HG03354 (cell line): ENCODE data around the gene TMEM185B.
"Not testable (repeated sequence)": the region's sequence is repeated elsewhere in the genome, so short reads cannot be mapped to it uniquely, and the experiment has no call there.

ENCODE experiments used
- ATAC-seq: cut with Tn5 transposase; IDR thresholded peaks from one replicate; pipeline ENCODE4 v1.9.1; 2021; ENCODE audit warnings: mild to moderate bottlenecking; ENCODE audit not compliant: unreplicated experiment, poor library complexity, severe bottlenecking

Gene TMEM185B

DNA sequence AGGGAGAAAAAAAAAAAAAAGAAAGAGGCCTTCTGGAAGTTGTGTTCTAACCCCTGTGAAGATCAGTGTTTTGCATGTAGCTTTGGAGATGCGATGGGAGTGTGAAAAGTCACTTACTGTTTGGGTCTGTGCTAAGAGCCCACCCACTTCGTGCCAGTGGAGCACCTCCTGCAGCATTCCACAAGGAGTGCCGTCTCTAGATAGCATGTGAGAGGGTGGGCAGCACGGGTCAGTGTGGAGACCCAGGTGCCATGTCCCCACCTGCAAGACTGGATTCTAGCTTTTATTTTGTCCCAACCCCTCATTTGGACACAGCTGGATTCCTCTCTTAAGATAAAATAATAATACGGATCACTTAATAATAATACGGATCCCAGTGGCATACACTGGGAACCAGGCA lies 12.5 kb upstream of the TMEM185B start:
- ATAC-seq = no peak

DNA sequence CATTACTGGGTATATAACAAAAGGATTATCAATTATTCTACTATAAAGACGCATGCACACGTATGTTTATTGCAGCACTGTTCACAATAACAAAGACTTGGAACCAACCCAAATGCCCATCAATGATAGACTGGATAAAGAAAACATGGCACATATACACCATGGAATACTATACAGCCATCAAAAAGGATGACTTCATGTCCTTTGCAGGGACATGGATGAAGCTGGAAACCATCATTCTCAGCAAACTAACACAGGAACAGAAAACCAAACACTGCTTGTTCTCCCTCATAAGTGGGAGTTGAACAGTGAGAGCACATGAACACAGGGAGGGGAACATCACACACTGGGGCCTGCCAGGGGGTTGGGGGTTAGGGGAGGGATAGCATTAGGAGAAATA lies 12.0 kb upstream of the TMEM185B start:
- not testable (repeated sequence) for ATAC-seq

DNA sequence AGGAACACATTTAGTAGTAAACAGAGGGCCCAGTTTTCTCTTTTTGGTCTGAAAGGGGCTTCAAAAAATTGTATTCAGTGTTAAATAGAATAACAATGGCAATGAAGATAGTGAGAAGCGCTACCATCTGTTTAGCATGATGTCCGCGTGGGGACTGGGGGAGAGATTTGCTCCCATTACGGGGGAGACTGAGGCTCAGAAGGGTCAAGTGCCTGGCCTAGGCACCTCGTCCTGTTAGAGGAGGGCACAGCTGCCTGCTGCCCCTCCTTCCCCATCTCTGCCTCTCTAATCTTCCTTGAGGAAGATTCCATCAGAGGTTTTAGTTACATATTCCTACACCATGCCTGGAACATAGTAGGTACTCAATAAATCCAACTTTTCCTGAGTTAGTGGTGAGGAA lies 10.1 kb upstream of the TMEM185B start:
- no peak for ATAC-seq

DNA sequence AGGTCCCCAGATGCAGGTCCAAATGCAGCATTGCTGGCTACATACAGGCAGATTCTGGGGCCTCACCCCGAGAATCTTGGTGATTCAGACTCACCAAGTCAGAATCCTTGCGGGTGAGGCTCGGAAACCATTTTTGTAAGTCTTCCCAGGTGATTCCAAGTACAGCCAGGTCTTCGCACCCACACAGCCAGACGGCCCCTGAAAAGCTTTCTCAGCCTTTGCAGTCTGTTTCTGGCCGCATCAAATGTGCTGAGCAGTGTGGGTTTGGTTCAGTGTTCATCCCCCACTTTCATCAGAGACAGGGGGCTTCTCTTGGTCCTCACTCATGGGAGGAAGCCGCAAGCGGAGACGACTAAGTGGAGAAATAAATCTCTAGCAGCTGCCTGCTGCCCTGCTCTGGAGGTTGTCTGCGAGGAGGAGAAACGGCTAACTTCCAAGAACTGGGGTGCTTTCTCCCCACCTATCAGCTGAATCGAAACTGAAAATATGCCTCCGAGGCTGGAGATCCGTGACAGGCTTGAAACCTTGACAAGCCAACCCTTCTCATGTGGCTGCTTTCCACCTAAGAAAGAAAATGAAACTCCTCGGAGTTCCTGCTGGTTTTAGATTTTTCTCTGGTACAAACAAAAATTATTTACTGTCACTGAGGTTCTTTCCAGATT lies 8.9 kb upstream of the TMEM185B start:
- peak; percentile 89 for ATAC-seq

DNA sequence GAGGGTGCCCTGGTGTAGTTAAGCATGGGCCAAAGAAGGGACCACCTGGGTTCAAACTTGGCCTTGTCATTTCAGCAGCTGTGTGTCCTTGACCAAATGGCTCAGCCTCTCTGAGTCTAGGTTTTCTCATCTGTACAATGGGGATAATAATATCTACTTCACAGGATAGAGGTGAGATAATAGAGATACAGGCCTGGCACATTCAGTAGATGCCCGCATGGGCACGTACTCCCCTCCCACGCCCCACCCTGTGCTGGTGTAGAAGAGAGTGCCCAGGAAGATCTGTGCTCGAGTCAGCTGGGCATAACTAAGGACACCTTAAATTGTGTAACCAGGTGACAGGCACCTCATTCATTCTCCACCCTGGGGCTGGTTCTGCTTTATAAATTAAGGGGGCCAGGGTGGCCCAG lies 8.4 kb upstream of the TMEM185B start:
- no peak for ATAC-seq

DNA sequence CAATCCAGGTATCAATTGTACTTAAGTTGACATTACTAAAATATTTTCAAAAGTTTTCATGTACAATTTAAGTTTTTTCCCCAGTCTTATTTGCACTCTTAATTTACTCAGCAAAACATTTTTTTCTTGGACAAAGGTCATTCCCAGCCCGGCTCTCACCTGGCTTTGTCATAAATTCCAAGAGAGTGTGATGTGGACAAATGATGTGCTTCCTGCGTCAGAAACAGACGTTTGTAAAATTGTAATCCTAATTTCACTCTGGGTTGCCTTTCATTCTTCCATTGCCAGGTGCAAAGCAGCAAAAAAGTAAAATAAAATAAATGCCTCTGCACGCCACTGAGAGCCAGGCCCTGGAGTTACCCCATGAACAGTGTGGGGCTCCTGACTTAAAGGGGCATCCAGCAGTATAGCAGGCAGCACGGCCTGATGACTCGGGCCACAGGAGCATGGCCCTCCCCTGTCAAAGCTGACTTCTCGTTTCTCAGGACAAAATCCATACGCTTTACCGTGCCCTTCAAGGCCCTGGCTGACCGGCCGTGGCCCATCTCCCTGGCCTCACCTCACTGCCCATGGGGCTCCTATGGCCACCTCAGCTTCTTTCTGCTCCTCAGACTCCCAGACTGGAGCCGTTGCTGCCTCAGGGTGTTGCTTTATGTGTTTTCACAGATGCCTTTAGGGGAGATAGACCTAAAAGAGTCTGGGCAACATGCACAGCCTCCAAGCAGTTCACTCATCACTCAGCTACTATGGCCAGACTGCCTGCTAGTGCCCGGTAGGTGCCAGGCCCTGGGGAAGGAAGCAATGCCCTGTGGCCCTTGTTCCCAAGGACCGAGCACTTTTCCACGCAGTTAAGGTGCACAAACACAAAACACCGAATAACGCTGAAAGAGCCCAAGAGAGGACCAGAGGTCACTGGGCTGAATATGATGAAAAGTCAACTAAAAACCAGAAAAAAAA lies 7.6 kb upstream of the TMEM185B start:
- no peak for ATAC-seq

DNA sequence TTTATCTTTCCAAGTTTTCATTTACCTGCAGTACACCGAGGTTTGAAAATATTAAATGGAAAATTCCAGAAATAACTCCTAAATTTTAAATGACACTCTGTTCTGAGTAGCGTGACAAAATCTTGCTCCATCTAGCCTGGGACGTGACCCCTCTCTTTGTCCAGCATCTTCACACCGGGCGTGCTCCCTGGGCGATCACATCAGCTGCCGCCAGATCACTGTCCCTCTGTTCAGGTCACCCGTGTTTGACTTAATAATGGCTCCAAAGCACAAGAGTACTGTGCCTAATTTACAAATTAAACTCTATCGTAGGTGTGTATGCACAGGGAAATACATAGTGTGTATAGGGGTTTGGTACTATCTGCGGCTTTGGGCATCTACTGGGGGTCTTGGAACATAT lies 6.1 kb upstream of the TMEM185B start:
- no peak for ATAC-seq

DNA sequence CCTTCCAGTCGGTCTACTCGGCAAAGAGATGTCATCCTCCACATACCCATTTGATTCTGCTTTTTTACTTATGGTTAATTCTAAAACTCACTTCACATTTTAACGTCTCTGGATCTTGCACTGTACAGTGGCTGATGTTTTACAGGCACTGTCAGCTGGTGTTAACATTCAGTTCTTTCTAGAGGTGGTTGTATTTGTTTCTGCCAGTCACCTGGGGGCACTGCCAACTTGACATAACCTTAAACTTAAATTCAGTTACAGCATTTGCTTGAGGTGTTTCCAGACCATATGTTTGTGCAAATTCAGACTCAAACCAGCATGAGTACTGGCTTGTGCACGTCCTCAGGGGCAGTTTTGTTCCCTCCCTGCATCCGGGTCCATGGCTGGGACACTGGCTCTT lies 5.3 kb upstream of the TMEM185B start:
- no peak for ATAC-seq

DNA sequence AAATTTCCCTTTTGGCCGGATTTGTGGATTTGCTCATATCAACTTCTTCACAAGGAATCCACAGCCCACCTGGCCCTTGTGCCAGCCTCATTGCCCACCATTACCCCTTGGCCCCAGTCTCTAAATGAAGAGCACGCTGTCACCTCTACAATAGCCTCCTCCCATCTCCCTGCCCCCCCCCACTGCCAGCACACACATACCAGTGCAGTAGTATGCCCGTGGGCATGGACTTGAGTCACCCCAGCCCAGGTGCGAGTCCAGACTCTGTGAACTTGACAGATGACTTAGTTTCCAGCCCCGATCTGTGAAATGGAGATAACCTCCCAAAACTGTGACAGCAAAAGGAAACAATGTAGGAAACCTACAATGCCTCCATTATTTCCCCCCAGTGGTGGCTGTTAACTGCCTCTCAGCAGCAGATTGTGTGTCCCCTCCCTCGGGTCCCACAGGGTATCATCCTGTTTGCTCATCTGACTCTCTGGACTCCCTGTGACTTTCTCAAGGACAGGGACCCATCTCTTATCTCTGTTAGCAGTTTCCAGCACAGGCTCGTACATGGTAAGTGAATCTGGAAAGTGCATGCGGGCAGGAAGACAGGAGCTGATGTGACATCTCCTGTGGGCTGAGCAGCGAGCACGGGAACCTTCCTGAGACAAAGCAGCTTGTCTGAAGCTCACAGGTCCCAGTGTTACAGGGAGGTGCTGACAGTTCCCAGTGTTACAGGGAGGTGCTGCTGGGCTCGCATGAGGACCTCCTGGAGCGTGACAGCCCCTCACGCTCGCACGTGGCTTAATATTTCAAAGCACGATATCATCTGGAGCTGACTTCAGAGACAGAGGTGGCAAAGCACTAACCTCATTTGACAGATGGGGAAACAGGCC lies 4.2 kb upstream of the TMEM185B start:
- no peak for ATAC-seq

DNA sequence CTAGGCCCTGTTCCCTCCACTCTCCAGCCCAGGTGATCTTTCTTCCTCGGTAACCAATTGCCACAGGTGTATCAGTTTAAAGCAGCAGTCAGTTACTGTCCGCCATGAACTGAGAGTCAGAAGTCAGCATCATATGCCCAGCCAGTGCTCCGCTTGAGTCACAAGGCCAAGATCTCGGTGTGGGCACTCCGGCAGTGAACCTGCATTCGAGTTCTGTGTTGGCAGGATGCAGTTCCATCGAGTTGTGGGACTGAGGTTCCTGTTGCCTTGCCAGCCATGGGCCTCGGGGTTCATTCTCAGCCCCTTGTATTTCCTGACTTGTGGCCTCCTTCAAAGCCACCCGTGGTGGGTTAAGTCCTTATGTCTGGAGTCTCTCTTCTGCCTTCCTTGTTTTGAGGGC lies 3.1 kb upstream of the TMEM185B start:
- no peak for ATAC-seq

DNA sequence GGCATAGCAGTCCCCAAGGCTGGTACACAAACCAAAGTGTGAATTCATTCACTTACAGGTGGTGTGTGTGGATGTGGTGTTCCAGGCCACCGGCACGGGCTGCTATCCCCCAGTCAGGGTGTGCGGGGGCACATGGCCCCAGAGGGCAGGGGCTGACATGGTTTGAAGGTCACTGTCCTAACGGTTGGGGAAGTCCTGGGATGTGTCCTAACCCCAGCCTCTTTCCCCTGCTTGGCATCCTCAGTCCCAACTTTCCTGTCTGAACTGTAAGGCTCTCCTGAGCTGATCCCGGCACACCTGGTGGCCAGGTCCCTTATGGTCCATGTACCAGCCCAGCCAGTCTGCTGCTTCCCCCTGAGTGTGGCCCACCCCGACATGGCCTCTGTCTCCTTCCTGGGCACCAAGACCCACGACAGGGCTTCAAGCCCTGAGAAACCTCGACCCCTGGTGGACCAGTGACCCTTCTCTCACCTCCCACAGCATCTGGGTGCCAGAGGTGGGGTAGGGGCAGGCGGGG lies 2.4 kb upstream of the TMEM185B start:
- no peak for ATAC-seq

DNA sequence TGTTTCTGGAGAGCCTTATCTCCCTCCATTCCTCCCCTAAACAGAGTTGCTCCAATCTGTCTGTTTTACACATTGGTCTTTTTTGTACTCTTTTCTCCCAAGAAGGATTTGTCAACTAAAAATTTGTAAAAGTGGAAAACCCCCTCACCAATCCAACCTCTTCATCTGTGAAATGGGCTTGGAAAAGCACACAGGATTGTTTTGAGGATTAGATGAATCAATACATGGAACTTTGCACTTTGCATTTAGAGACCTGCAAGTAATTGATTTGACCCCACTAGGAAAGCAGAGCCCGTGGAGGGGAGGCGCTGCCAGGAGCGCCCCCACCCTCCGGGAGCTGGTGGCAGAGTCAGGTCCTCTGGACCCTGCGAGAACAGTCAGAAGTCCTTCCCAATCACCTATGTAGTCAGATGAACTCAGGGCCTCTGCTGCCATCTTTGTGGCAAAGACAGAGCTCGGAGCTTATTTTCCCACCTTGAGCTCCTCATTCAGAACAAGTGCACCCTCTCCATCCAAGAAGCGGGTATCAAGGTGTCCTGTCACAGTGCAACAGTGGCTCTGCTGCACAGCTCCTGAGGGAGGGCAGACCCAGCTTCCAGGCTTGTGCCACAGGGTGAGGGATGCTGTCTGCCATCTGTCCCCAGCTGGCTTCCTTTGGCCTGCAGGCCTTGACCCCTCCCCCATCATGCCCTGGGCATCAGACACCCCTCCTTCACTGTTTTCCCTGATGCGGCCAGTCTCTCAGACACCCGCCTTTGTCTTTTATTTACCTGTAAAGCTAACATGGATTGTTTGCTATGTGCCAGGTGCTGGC lies 1.7 kb upstream of the TMEM185B start:
- no peak for ATAC-seq

DNA sequence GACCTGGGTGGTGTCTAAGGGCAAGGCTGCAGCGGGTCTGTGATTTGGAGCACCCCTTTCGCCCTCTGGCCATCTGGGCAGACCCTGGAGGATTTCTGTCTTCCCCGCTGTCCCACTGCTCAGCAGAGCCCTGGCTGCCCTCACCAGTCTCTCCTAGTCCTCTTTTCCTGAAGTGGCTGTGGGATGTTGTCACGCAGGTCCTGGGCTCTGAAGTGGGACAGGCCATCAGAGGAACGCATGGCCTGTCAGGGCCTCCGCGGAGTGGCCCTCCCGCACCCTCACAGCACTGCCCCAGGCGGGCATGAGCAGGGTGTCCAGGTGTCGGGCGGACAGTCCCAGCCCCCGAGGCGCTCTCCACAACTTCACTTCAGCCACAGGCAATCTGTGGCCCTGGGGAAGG lies 1.1 kb upstream of the TMEM185B start:
- no peak for ATAC-seq

DNA sequence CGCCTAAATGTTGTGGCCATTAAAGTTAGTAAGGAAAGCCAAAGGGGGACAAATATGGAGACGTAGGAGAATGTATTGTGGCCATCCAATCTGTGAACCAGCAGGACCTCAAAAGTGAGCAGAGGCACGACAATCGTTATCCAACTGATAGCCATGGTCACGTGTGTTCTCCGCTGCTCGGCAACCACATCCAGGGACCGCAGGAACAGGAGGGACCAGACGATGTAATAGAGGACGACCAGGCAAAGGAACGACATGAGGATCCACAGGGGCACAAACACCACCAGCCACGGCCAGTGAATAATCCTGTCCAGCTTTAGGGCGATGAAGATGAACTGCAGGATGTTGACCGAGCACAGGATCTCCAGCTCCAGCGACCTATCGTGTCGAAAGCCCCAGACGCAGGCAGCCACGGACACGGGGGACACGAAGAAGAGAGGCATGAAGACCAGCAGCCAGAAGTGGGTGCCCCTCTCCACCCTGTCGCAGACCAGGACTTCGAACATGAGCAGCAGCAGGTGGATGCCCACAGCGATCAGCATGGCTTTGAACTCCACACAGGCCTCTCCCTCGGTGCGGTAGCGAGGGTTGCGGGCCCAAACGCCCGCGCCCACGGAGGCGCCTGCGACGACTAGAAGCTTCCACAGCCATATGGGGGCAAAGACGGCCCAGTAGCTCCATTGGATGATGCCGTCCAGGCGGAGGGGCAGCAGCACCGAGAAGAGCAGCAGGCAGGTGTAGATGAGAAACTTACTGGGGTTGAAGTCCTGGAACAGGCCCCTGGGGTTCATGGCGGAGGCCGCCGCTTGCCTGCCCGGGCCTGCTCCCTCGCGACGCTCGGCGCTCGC lies 790 bp downstream of the TMEM185B start:
- no peak for ATAC-seq

DNA sequence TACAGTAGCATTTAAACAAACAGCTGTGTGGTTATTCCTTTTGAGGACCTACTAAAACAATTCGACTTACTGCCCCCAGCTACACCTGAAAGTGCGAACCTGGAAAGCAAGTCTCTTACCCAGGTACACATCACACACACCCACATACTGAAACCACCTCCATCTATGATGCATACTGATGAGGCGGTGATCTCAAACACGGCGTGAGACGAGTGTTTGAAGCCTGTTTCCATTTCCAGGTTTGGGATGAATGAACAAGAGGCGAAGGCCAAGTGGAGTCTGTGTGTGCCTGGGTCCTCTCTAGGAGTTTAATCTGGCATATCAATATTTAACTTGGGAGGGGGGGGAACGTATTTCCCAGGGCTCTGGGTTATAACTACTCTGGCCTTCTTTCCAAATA lies 1.6 kb downstream of the TMEM185B start:
- no peak for ATAC-seq

DNA sequence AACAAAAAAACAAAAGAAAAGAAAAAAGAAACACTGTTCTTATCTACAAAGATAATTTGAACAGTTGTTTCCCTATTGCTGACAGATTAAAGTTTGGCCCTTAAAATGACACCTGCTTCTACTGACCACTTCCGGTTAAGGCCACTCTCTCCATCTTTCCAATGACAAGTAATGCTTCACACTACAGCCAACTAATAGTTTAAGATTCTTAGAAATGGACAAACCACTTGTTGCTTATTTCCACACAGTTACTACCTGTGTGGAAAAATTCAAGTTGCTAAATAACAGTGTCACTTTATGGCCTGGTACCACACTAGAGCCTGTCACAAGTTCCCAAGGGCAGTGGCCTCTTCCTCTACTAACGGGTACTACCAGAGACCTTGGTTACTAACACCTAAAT lies 2.4 kb downstream of the TMEM185B start:
- ATAC-seq = no peak

DNA sequence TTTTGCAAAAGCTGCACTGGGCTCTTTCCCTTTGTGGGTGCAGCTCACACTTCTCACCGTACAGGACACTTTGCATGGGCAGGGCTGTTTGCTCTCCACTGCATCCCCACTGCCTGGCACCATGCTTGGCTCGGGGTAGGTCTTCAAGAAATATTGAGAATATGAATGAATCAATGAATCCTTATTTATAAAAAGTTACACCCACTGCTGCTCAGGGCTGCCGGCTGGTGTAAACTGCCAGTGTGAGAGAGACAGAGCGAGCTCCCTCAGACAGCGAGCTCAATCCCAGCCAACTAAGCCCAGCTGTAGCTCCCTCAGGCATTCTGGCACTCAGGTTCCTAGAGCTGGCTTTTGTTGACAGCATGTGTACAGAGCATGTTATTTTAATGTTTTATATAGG lies 3.4 kb downstream of the TMEM185B start:
- ATAC-seq = no peak

DNA sequence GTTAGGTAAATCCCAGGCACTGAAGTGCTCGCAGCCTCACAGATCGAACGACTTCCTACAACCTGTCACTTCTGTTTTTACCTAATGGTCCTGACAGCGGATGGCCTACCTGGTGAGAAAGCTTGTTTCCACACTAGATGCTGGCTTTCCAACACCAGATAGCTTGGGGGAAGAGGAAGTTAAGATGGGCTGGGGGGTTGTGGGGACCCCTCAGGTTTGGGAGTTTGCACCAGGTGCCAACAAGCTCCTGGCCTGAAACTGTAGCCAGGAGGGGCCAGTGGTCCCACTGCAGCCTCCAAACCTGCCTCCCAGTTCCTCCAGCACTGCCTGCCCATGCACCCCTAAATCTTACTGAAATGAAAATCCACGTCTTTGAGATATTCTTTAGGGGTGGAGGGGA lies 3.9 kb downstream of the TMEM185B start:
- no peak for ATAC-seq
